Amniotic epithelial cell (primary cell): ENCODE data around the gene PRKG1.
"Not testable (repeated sequence)": the region's sequence is repeated elsewhere in the genome, so short reads cannot be mapped to it uniquely, and the experiment has no call there.

Experiments used
- DNase-seq: peaks from one replicate; pipeline ENCODE4 v3.0.0-alpha.2; 2010; ENCODE audit warnings: low read depth

The PRKG1 gene

GRCh38 chr10:51427758-51428157 is 353.5 kb downstream of the PRKG1 start:
- DNase-seq = no peak

DNA sequence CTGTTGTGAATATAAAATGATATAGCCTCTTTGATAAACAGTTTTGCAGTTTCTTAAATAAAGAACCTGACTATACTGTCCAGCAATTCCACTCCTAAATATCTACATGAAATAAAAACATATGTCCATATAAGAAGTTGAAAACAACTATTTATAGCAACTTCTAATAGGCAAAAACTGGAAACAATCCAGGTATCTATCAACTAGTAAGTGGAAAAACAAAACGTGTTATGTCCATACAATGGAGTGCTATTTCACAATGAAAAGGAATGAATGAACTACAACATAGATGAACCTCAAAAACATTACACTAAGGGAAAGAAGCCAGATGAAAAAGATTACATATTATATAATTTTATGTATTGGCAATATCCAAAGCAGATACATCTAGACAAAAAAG is 356.2 kb downstream of the PRKG1 start:
- DNase-seq = no peak

GRCh38 chr10:51433949-51434475 is 359.7 kb downstream of the PRKG1 start:
- DNase-seq = no peak

DNA sequence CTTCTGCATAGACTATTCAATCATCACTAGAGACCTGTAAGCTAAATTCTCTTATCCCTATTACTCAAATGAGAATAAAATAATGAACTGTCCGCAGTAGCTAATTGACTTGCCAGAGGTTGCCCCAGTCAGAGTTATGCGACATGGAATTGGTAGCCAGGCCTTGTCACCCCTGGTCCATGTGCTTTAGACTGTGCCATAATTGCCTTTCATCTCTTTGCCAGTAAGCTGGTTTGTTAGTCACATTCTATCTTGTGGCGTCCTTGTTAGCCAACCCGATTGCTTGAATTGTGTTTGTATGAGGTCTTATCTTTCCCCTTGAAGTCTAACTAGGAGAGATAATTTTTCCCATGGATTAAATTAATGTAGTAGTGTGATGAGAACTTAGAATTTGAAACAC is 362.5 kb downstream of the PRKG1 start:
- DNase-seq = no peak

- no peak for DNase-seq
Observed at GRCh38 chr10:51439645-51440044, 365.4 kb downstream of the PRKG1 start.

DNA sequence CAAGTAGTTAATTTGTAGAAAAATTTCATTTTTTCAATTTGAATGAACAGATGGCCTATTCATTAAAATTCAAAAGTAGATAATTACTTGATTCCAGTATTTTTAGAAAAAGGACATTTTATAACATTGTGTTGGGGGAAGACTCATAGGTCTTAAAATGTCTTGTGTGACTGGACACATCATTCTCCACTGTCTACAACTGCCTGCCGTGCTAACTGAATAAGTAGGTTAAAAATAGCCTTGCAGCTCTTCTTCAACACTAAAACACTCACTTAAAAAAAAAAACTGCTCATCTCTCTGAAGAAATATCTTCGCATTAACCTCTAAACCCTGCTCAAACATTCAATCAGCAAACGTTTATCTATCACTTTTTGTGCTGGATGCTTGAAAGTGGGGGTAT is 371.3 kb downstream of the PRKG1 start:
- DNase-seq = no peak

DNA sequence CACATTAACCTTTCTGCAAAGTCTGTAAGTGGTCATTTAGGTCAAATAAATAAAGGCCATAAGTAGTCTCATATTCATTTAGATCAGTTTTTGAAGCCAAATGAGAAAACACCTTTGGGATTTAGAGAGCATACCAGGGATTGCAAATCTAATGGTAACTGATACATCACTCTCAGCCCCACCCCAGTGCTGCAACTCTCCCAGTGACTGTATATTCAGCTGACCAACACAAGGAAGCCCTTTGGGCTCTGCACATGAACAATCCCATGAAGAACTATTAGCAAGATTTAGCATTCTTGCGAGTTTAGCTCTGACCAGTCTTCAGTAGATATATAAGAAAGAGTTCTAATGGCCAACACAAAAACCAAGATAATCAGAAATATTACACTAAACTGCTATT is 372.8 kb downstream of the PRKG1 start:
- no peak for DNase-seq

DNA sequence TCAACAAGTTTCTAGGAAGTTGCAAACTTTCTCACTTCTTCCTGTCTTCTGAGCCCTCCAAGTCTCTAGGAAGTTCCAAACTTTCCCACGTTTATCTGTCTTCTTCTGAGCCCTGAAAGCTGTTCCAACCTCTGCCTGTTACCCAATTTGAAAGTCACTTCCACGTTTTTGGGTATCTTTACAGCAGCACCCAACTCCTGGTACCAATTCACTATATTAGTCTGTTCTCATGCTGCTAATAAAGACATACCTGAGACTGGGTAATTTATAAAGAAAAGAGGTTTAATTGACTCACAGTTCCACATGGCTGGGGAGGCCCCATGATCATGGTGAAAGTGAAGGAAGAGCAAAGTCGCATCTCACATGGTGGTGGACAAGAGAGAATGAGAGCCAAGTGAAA is 381.5 kb downstream of the PRKG1 start:
- DNase-seq = not testable (repeated sequence)

GRCh38 chr10:51459476-51459875 is 385.2 kb downstream of the PRKG1 start:
- DNase-seq = peak; percentile 10

DNA sequence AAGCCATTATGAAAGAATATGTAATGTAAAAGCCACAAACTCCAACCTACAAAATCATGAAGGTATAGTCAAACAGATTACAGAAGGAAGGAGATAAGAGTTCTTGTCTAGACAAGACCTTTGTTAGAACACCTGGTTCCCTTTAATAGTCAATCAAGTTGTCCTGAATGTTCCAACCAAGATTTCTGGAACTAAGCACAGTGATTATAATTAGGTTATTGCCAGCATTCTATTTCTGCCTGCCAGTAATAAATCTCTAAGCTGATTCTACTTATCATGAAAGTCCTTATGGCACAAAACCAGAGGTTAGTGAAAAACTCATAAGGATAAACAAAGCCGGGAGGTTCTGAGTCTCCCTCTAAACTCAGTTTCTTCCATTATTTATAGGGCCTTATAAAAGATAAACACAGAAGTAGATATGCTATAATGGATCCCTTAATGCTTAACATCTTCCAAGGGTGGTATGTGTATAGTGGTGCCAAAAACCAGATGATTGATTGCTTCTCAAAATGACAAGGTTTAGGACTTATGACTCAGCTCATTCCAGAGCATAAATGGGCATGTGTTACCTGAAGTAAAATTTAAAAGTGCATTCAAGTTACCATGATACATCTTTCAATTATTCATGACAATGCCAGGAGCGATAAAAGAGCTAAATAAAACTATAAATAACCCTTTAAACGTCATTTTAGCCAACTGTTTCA is 387.9 kb downstream of the PRKG1 start:
- peak; percentile 2 for DNase-seq

- DNase-seq = no peak
Observed at GRCh38 chr10:51468424-51468823, 394.1 kb downstream of the PRKG1 start.

DNA sequence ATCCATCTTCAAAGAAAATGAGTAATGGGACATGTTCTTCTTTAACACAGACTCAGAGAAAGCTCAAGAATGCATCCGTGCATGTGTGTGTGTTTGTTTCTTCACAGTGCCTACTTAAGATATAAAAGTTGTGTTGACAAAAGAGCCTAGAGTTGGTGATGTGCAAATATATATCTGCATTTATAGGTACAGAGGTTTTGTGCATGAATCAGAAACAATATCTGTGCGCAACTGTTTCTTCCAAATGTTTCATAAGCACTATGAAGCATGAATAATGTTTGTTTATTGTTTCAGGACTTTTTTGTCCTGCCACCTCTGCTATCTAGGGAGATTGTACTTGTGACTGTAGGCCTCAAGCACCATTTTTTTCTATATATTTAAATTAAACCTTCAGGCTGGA is 395.4 kb downstream of the PRKG1 start:
- no peak for DNase-seq

- DNase-seq = no peak
Observed at GRCh38 chr10:51471271-51471670, 397.0 kb downstream of the PRKG1 start.

- DNase-seq = no peak
Observed at GRCh38 chr10:51472154-51472553, 397.9 kb downstream of the PRKG1 start.

GRCh38 chr10:51479711-51480110 is 405.4 kb downstream of the PRKG1 start:
- no peak for DNase-seq

GRCh38 chr10:51485668-51486067 is 411.4 kb downstream of the PRKG1 start:
- DNase-seq = no peak

DNA sequence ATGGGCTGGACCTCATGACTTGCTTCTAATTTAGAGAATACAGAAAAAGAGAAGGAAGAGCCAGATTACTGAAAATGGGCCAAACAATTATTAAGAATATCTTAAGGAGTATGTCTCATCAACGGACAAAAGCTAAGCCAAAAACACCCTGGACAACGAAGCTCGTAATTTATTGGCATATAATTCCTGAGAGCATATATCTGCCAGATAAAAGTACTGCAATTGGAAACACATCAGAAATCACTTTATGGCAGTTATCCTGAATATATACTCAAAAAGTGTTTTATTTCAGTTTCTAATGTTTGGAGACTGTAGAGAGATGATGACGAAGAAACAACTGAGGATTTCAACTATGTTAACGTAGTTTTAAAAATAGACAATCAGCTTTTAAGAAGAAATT is 413.3 kb downstream of the PRKG1 start:
- DNase-seq = no peak

DNA sequence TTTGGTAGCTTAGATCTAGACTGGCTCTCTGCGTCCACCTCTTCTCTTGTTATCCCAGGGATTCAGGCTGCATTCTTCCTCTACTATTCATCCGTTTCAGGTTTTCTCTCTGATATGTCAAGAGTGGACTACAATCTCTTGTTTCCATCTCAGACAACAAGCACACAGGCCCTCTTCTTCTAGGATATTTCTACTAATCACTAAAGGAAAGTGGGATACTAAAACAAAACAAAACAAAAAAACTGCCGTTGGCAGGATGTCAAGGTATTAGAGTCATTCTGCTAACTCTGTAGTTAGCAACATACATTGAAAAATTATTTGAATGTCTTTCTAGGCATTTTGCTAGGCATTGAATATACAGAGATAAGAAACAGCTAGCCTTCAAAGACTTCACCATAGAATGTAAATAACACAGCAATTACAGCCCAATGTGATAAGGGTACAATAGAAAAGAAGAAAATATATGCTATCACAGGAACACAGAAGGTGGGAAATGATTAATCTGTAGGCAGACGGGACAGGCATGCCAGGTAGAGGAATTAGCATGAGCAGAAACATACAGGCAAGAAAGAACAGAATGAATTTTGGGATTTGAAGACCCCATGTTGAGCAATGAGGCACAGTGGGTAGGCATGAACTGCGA is 414.6 kb downstream of the PRKG1 start:
- no peak for DNase-seq

GRCh38 chr10:51498424-51498823 is 424.1 kb downstream of the PRKG1 start:
- DNase-seq = no peak

- no peak for DNase-seq
Observed at GRCh38 chr10:51501396-51501795, 427.1 kb downstream of the PRKG1 start.

DNA sequence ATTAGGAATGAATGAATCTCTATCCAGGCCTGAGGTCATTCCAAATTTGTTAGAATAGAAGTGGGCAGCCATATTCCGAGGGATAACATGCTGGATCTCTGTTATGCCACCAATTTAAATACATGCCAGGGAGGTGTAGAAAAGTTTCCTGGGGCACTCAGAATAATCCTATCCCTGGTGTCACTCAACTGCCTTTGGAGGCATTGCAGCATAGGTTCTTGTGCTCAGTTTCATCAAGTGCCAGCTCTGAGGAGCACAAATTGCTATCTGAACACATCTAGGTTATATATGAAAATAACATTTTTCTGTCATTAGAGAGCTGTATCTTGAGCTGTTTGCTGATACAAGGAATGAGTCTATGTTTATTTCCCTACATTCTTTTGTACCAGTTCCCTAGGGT is 427.8 kb downstream of the PRKG1 start:
- no peak for DNase-seq

GRCh38 chr10:51503378-51503777 is 429.1 kb downstream of the PRKG1 start:
- no peak for DNase-seq

GRCh38 chr10:51507476-51507875 is 433.2 kb downstream of the PRKG1 start:
- DNase-seq = no peak

GRCh38 chr10:51508156-51508555 is 433.9 kb downstream of the PRKG1 start:
- no peak for DNase-seq
